ENCODE results near the gene GPR150. TPM values are rescaled to one million over a fixed set of nuclear protein-coding genes. Genes with fewer than 3 reads are reported as not detected.

GPR150 gene
- total RNA-seq, 4 donors from 2014 or later, result 0.25 to 1.6 (median 0.56) TPM

DNA sequence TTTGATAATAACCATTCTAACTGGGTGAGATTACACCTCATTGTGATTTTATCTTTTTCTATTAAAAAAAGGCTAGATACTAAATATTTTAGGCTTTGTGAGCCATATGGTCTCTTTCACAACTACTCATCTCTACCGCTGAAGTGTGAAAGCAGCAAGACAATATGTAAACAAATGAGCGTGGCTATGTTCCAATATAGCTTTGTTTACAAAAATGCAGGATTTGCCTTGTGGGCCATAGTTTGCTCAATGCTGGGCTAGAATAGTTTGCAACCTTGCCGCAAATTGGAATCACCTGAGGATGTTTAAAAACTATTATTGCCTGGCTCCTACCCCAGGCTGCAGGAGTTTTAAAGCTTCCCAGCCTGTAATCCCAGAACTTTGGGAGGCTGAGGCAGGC is 10.2 kb upstream of the GPR150 start:
- intact Hi-C loops (cut with DNase I; ENCODE audit: low total_unique reads), result no loop called here
- 70 to 71% methylated on average over 3 of the region's 3 CpGs for WGBS, 2 donors
- TF ChIP-seq, protein P1, sequence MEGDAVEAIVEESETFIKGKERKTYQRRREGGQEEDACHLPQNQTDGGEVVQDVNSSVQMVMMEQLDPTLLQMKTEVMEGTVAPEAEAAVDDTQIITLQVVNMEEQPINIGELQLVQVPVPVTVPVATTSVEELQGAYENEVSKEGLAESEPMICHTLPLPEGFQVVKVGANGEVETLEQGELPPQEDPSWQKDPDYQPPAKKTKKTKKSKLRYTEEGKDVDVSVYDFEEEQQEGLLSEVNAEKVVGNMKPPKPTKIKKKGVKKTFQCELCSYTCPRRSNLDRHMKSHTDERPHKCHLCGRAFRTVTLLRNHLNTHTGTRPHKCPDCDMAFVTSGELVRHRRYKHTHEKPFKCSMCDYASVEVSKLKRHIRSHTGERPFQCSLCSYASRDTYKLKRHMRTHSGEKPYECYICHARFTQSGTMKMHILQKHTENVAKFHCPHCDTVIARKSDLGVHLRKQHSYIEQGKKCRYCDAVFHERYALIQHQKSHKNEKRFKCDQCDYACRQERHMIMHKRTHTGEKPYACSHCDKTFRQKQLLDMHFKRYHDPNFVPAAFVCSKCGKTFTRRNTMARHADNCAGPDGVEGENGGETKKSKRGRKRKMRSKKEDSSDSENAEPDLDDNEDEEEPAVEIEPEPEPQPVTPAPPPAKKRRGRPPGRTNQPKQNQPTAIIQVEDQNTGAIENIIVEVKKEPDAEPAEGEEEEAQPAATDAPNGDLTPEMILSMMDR (IDR thresholded peaks at IDR 0.05), result no peak
- TF ChIP-seq POLR2A (IDR thresholded peaks at IDR 0.05), result no peak
- no peak overlapping the region for H3K4me3 ChIP-seq (ENCODE audit: low read depth, poor library complexity, severe bottlenecking)
- DNase-seq (ENCODE audit: low spot score in 2 of 2), result no peak

DNA sequence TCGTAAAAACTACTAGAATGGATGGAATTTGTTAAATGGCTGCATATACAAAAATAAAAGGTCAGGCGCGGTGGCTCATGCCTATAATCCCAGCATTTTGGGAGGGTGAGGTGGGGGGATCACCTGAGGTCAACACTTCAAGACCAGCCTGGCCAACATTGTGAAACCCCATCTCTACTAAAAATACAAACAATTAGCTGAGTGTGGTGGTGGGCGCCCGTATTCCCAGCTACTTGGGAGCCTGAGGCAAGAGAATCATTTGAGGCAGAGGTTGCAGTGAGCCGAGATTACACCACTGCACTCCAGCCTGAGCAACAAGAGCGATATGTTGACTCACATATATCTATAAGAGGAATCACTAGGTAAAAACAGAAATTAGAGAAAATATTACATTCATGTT is 9.3 kb upstream of the GPR150 start:
- intact Hi-C loops (cut with DNase I; ENCODE audit: low total_unique reads), result no loop called here
- DNase-seq (ENCODE audit: low spot score in 2 of 2), result no peak
- no peak for TF ChIP-seq POLR2A (IDR thresholded peaks at IDR 0.05)
- TF ChIP-seq, protein P1 (IDR thresholded peaks at IDR 0.05), result no peak
- no peak overlapping the region for H3K4me3 ChIP-seq (ENCODE audit: low read depth, poor library complexity, severe bottlenecking)
- WGBS, 2 donors, result 90% methylated on average over 7 of the region's 7 CpGs

DNA sequence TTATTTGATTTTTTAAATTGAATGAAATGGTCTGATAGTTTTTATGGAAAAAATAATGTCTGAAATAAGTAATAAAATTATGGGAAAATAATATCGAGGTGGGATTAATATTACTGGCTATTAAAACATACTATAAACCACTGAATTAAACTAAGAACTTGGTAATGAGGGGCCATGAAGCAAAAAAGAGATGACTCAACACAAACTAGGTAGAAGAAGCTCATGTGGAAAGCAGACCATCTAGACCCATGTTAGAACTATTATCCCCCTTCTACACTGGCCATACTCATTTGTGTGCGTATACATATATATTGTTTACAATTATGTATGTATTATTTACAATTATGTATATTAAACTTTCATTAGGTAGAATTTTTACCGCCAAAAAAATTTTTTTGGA is 8.5 kb upstream of the GPR150 start:
- 93 to 95% methylated on average over 3 of the region's 3 CpGs for WGBS, 2 donors
- no peak for TF ChIP-seq POLR2A (IDR thresholded peaks at IDR 0.05)
- TF ChIP-seq, protein P1 (IDR thresholded peaks at IDR 0.05), result no peak
- intact Hi-C loops (cut with DNase I; ENCODE audit: low total_unique reads), result no loop called here
- no peak for DNase-seq (ENCODE audit: low spot score in 2 of 2)
- no peak overlapping the region for H3K4me3 ChIP-seq (ENCODE audit: low read depth, poor library complexity, severe bottlenecking)

DNA sequence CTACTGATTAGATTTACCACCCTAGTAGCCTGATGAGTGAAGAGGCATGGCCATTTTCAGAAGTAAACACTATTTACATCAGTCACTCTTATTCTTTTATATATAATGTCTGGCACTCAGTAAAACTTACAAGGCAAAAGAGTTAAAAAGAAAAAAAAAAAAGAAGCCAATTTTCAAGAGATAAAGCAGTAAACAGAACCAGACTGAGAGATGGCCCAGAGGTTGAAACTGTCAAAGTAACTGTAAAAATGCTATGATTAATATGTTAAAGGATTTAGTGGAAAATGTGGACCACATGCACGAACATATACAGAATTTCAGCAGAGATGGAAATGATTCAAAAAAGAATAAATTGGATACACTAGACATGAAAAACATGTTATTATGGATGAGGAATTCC is 6.4 kb upstream of the GPR150 start:
- intact Hi-C loops (cut with DNase I; ENCODE audit: low total_unique reads), result no loop called here
- 69 to 75% methylated on average over 1 of the region's 1 CpG for WGBS, 2 donors
- DNase-seq (ENCODE audit: low spot score in 2 of 2), result no peak
- TF ChIP-seq POLR2A (IDR thresholded peaks at IDR 0.05), result no peak
- TF ChIP-seq, protein P1 (IDR thresholded peaks at IDR 0.05), result no peak
- no peak overlapping the region for H3K4me3 ChIP-seq (ENCODE audit: low read depth, poor library complexity, severe bottlenecking)

DNA sequence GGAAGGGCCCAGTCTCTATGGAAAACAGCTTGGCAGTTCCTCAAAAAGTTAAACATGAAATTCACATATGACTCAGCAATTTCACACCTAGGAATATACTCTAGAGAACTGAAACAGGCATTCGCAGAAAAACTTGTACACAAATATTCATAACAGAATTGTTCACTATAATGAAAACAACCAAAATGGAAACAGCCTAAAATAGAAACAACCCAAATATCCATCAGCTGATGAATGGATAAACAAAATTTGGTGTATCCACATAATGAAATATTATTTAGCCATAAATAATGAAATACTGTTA is 4.8 kb upstream of the GPR150 start:
- WGBS, 2 donors, result 76 to 83% methylated on average over 1 of the region's 1 CpG
- no peak overlapping the region for H3K4me3 ChIP-seq (ENCODE audit: low read depth, poor library complexity, severe bottlenecking)
- no peak for DNase-seq (ENCODE audit: low spot score in 2 of 2)
- intact Hi-C loops (cut with DNase I; ENCODE audit: low total_unique reads), result no loop called here
- TF ChIP-seq POLR2A (IDR thresholded peaks at IDR 0.05), result no peak
- TF ChIP-seq, protein P1 (IDR thresholded peaks at IDR 0.05), result no peak

DNA sequence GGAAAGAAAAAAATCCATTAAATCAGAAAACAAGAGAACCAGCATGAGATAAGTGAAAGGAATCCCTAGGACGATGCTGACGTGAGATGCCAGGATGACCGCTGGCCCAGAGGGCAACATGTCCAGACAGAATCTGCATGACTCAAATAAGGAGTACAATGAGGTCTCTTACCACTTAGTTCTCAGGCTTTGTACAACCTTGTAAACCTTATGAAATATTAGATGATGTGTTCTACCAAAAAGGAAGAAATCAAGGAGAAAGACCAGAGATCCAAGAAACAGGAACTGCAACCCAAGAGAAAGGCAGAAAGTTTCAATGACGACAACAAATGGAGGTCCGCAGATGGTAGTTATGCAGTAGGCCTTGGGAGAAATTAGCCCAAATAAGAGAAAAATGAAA is 2.8 kb upstream of the GPR150 start:
- intact Hi-C loops (cut with DNase I; ENCODE audit: low total_unique reads), result no loop called here
- TF ChIP-seq, protein P1 (IDR thresholded peaks at IDR 0.05), result no peak
- TF ChIP-seq POLR2A (IDR thresholded peaks at IDR 0.05), result no peak
- WGBS, 2 donors, result 73 to 87% methylated on average over 5 of the region's 5 CpGs

More for the DNA sequence above, 2.8 kb upstream of the GPR150 start:
- no peak overlapping the region for H3K4me3 ChIP-seq (ENCODE audit: low read depth, poor library complexity, severe bottlenecking)
- no peak for DNase-seq (ENCODE audit: low spot score in 2 of 2)
